Naive thymus-derived CD8-positive, alpha-beta T cell (primary cell): ENCODE data around the gene BEND3. TPM values are rescaled to one million over a fixed set of nuclear protein-coding genes. Genes with fewer than 3 reads are reported as not detected.

ENCODE experiments used
- ATAC-seq, 2 donors: fragments of 150-1000 bp; cut with Tn5 transposase in 1 of 2; sonication (Bioruptor Pico), chemical (Tn5 transposase) in 1 of 2; 1 replicate in 1 of 2; 2 replicates in 1 of 2; pipeline ENCODE4 v1.10.0; 2021; ENCODE audit warnings: mild to moderate bottlenecking in 2 of 2, moderate library complexity in 2 of 2
- POLR2A ChIA-PET: fragments of 350-600 bp; sonication (Branson Sonifier 250); formaldehyde crosslinking; loops from one replicate; lab custom pipeline; 2021; ENCODE audit warnings: antibody characterized with exemption; lab: Charles Lee
- DNase-seq, 10 donors: peaks; one replicate each; pipeline versions ENCODE4 v3.0.0 to v3.0.0-alpha.2; 2020 to 2022
- H3K27ac Mint-ChIP-seq, 10 donors: one replicate each; pipeline ENCODE4 v1.8.0; 2020 to 2022; ENCODE audit warnings: mild to moderate bottlenecking in 10 of 10, mixed read lengths in 10 of 10, moderate library complexity in 4 of 10, inconsistent platforms in 1 of 10
- H3K27me3 Mint-ChIP-seq, 5 donors: one replicate each; pipeline ENCODE4 v1.8.0; 2021 to 2022; ENCODE audit warnings: mixed read lengths in 5 of 5
- H3K36me3 Mint-ChIP-seq, 3 donors: one replicate each; pipeline ENCODE4 v1.8.0; 2020 to 2022; ENCODE audit warnings: mixed read lengths in 3 of 3, mild to moderate bottlenecking in 2 of 3, inconsistent platforms in 1 of 3
- H3K4me1 Mint-ChIP-seq, 4 donors: one replicate each; pipeline ENCODE4 v1.8.0; 2021 to 2022; ENCODE audit warnings: mixed read lengths in 4 of 4
- H3K4me3 Mint-ChIP-seq, 10 donors: one replicate each; pipeline ENCODE4 v1.8.0; 2020 to 2022; ENCODE audit warnings: mild to moderate bottlenecking in 10 of 10, mixed read lengths in 10 of 10, moderate library complexity in 6 of 10, inconsistent platforms in 1 of 10
- H3K9me3 Mint-ChIP-seq, 9 donors: one replicate each; pipeline ENCODE4 v1.8.0; 2020 to 2022; ENCODE audit warnings: mixed read lengths in 9 of 9, mild to moderate bottlenecking in 3 of 9, inconsistent platforms in 1 of 9, moderate library complexity in 1 of 9
- polyA plus RNA-seq, 3 donors: library from polyadenylated mRNA; unstranded; fragments of 300-500 nt; fragmentation: Illumina TruSeq; gene quantifications; one replicate each; pipeline ENCODE4 v1.2.3, GENCODE V29; 2021
- total RNA-seq, 8 experiments: library from RNA in 2 of 8; stranded (reverse) in 2 of 8; gene quantifications; one replicate each; pipeline ENCODE4 v1.2.3 and lab custom pipeline; 2021 to 2026

The BEND3 gene
- total and polyA plus RNA-seq, 5 experiments from 2014 or later, result 0.25 to 2.0 (median 0.71) TPM

DNA sequence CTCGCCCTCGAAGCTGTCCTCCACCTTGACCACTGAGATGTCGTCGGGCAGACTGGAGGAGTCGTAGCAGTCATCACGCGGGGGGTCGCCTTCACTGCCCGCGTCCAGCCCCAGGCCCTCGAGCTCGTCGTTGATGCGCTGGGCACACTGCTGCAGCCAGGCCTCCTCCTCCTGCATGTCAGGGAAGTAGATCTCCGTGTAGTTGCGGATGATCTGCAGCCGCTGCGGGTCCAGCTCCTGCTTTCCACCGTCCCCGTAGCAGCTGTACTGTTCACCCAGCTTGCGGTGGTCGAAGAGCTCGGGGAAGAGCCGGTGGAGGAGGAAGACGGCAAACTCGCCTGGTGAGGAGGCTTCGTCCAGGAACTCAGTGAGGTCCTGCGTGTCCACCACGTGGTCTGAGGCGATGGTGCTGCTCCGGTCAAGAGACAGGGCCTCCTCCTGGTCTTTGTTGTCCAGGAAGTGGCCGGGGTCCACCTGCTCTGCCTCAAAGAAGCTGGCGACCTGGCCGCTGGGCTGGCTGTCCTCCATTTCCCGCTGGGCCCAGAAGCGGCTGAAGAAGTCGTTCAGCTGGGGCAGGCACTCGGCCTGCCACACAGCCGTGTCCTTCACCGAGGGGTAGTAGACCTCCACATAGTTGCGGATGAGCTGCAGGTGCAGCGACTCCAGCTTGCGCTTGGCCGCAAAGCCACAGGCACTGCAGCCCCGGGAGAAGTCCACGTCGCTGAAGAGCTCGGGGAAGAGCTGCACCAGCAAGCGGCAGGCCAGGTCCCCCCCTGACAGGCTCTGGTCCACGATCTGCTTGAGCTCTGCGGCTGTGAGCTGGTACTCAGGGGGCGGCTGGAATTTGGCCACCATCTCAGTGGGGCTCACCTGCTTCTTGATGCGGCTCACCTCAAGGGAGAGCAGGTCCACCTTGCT is 45.4 kb downstream of the BEND3 start:
- POLR2A ChIA-PET, result no interaction called here
- no peak for DNase-seq
- H3K4me3 Mint-ChIP-seq, result no peak overlapping the region
- no peak for ATAC-seq
- H3K27ac Mint-ChIP-seq, result no peak overlapping the region
- peaks cover 1 to 6% (median 5%) of the 10 kb centered on the region in 4 donors for H3K4me1 Mint-ChIP-seq
- H3K36me3 Mint-ChIP-seq, result peaks cover 0 to 10% (median 5%) of the 10 kb centered on the region in 3 donors
- H3K9me3 Mint-ChIP-seq, result no peaks in the 10 kb centered on the region
- H3K27me3 Mint-ChIP-seq, result no peaks in the 10 kb centered on the region

DNA sequence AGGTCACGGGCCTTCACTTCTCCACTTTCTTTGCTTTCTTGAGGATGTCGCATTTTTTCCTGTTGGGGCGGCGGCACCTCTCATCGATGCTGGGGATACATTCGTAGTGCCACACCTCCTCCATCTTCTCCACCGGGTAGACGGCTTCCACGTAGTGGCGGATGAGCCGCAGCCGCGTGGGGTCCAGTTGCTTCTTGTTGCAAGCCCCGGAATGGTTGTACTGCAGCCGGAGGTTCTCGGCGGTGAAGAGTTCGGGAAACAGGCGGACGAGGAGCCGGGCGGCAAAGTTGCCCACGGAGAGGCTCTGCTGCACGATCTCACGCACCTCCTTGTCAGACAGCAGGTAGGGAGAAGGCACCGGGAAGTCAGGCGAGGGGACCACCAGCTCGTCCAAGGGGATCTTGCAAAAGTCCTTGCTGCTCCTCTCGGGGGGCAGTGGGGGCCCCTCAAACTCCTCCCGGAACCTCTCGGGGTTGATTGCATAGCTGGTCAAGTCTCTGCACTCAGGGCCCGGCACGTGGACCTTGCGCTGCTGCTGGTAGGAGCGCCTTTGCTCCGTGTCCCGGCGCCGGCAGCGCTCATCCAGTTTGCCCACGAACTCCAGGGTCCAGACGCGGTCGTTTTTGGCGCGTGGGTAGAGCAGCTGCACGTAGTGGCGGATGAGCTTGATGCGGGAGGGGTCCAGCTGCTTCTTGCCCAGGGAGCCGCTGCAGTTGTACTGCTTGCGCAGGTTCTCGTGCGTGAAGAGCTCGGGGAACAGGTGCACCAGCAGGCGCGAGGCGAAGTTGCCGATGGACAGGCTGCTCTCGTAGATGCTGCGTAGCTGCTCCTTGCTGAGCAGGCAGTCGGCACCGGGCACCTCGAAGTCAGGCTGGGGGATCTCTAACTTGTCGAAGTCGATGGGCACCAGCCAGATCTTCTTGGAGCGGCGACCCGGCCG is 46.4 kb downstream of the BEND3 start:
- no peaks in the 10 kb centered on the region for H3K9me3 Mint-ChIP-seq
- H3K4me3 Mint-ChIP-seq, result no peak overlapping the region
- H3K36me3 Mint-ChIP-seq, result peaks cover 0 to 10% (median 5%) of the 10 kb centered on the region in 3 donors
- POLR2A ChIA-PET, result no interaction called here
- no peak for ATAC-seq
- no peak overlapping the region for H3K27ac Mint-ChIP-seq
- peaks cover 1 to 12% (median 10%) of the 10 kb centered on the region in 4 donors for H3K4me1 Mint-ChIP-seq
- no peak for DNase-seq
- no peaks in the 10 kb centered on the region for H3K27me3 Mint-ChIP-seq

DNA sequence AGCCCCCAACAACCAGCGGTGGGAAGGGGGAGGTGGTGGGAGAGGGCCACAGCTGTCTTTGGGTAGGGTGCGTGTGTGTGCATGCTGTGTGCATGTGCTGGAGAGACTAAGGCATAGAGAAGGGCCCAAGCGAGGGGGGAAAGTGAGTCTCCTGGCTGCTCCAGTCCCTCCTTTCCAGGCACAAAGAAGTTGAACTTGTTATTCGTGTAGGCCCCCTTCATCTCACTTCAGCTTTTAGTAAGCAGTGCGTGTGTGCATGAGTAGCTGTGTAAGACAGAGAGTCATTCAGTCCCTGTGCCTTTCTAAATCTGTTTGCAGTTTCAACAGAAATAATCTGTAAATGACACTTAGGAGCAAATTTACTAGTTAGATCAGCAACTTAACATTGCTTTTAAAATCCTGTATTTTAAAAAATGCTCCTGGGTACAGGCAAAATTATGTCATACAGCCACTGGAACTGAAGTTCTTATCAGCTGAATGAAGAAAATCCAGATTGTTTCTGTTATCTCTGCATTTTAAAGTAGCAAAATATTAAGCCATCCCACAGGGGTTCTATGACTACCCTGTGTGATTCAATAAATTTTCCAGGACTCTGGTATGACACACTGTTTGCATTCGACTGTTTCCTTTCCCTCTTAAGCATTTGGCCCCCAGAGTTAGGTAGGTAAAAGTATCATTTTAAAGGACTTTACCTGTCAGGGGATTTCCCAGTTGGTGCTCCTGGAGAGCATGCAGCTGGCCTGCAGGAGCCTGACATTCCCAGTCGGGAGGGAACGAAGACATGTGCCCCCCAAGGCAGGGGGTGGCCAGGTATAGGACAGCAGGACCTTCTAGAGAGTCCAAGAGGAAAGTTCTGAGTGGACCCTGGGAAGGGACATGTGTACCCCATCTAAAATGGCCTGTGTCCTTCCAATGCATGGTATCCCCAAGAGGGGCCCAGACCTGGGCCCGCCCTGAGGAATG is 48.3 kb downstream of the BEND3 start:
- Mint-ChIP-seq H3K4me1 (peaks cover 2 to 18% (median 14%) of the 10 kb centered on the region in 4 donors), H3K36me3 (peaks cover 0 to 10% (median 5%) of the 10 kb centered on the region in 3 donors), H3K27ac (peak overlapping the region in 1 of 10 donors; percentile 32), H3K4me3 (no peak overlapping the region), H3K9me3 (no peaks in the 10 kb centered on the region), H3K27me3 (no peaks in the 10 kb centered on the region)
- ATAC-seq, result no peak
- POLR2A ChIA-PET, result no interaction called here
- no peak for DNase-seq

DNA sequence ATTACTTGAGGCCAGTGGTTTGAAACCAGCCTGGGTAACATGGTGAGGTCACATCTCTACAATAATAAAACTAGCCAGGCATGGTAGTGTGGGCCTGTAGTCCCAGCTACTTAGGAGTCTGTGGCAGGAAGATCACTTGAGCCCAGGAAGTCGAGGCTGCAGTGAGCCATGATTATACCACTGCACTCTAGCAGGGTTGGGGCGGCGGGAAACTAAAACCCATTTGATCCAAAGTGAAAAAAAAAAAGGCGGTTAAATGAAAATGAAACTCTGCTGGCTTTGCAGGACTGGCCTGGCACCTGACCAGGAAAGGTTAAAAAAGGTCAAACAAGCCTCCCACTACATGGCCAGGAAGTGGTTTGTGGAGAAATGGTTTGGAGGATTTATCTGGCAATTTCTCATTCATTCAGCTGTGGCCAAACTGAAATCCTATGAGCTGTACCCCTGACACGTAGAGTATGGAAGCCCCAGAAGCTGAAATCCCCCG is 50.7 kb downstream of the BEND3 start:
- POLR2A ChIA-PET, result no interaction called here
- peak overlapping the region in 3 of 10 donors; percentile 4 to 14 (median 13) for H3K4me3 Mint-ChIP-seq
- peak overlapping the region in 2 of 10 donors; percentile 5 to 41 for H3K27ac Mint-ChIP-seq
- ATAC-seq (peak in 1 of 2 donors; percentile 42), DNase-seq (peak in 2 of 10 donors; percentile 8 to 13)
- H3K4me1 Mint-ChIP-seq, result peaks cover 8 to 33% (median 25%) of the 10 kb centered on the region in 4 donors
- peaks cover 0 to 5% (median 2%) of the 10 kb centered on the region in 3 donors for H3K36me3 Mint-ChIP-seq
- H3K9me3 Mint-ChIP-seq, result no peaks in the 10 kb centered on the region
- no peaks in the 10 kb centered on the region for H3K27me3 Mint-ChIP-seq

DNA sequence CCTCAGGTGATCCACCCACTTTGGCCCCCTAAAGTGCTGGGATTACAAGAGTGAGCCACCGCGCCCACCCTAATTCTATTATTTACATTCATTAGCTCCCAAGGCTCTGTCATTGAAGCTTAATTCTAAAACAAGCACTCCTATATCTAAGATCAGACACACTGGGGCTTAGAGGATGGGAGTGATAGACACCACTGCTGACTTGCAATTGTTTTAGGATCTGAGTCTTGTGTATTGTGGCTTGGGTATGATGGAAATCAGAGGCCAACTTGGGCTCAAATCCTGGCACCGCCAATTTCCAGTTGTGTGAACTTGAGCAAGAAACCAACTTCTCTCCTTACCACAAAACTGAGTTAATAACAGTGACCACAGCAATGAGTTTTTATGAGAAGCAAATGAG is 52.6 kb downstream of the BEND3 start:
- H3K4me1 Mint-ChIP-seq, result peaks cover 8 to 33% (median 25%) of the 10 kb centered on the region in 4 donors
- H3K4me3 Mint-ChIP-seq, result peak overlapping the region in 4 of 10 donors; percentile 14 to 69 (median 40)
- H3K27ac Mint-ChIP-seq, result no peak overlapping the region
- no peaks in the 10 kb centered on the region for H3K36me3 Mint-ChIP-seq
- no peak for DNase-seq
- ATAC-seq, result no peak
- no peaks in the 10 kb centered on the region for H3K9me3 Mint-ChIP-seq
- no peaks in the 10 kb centered on the region for H3K27me3 Mint-ChIP-seq
- POLR2A ChIA-PET, result interaction anchor here (0.5 kb wide), 1 partner anchor 12 kb away, joined by 3 read pairs; no protein-coding TSS in a partner anchor

DNA sequence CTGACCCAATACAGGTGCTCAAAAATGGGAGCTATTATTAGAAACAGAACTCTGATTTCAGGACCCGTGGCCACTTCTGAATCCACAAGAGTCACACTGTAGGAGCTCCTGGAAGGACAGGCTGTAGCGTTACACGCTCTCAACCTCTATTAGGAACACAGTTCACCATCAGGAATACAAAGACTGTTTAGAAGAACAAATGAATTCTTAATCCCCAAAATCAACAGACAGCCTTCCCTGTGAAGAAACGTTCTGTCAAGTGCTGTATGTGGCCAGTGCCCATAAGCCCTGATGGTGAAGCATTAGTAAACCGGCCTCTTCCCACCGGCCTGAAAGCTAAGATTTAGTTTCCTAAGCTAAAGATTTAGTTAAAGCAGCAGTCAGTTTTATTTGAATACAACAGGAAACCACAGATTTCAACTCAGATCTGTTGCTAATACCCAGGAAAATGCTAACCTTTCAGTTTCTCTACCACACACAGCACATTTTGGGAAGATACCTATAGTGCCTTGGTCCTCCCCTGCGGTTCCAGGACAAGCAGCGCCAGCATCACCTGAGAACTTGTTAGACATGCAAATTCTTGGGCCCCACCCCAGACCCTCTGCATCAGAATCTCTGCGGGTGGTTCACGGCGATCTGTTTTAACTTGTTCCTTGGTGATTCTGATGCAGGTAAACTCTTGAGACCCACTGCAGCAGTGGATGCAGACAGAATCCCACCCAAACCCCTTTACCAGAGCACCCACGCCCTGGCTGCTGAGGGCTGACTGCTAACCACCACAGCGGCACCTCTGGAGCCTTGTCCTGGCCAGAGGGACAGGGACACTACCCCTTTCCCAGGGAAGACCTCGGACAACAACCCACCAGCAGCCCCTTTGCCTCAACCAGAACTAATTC is 53.9 kb downstream of the BEND3 start:
- ATAC-seq (peak; percentile 33 to 58), DNase-seq (peak in 3 of 10 donors; percentile 1 to 5 (median 4))
- Mint-ChIP-seq H3K4me1 (peaks cover 8 to 33% (median 24%) of the 10 kb centered on the region in 4 donors), H3K36me3 (no peaks in the 10 kb centered on the region), H3K27ac (peak overlapping the region in 7 of 10 donors; percentile 21 to 77 (median 50)), H3K9me3 (no peaks in the 10 kb centered on the region), H3K27me3 (no peaks in the 10 kb centered on the region), H3K4me3 (peak overlapping the region; percentile 57 to 83 (median 70))
- POLR2A ChIA-PET, result interaction anchor here (0.6 to 0.7 kb wide), 2 partner anchors 11 to 76 kb away, joined by 3 read pairs; no protein-coding TSS in a partner anchor

DNA sequence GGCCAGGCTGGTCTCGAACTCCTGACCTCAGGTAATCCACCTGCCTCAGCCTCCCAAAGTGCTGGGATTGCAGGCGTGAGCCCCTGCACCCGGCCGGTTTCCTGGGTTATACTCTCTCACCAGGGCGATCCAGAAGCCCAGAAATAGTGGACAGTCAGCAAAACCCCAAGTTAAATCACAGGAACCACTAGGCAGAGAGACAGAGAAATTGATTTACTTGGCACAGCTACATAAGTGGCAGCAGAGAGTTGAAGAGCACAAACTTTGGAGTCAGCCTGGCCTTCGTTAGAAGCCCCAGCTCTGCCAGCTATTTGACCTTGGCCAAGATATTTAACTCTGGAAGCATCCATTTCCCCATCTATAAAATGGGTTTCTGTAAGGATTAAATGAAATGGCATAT is 54.6 kb downstream of the BEND3 start:
- POLR2A ChIA-PET, result interaction anchor here (0.6 to 0.7 kb wide), 2 partner anchors 12 to 77 kb away, joined by 3 read pairs; no protein-coding TSS in a partner anchor
- H3K9me3 Mint-ChIP-seq, result no peaks in the 10 kb centered on the region
- no peak overlapping the region for H3K27ac Mint-ChIP-seq
- H3K27me3 Mint-ChIP-seq, result no peaks in the 10 kb centered on the region
- peak overlapping the region in 1 of 10 donors; percentile 18 for H3K4me3 Mint-ChIP-seq
- no peaks in the 10 kb centered on the region for H3K36me3 Mint-ChIP-seq
- peaks cover 8 to 33% (median 24%) of the 10 kb centered on the region in 4 donors for H3K4me1 Mint-ChIP-seq
- ATAC-seq, result no peak
- no peak for DNase-seq

DNA sequence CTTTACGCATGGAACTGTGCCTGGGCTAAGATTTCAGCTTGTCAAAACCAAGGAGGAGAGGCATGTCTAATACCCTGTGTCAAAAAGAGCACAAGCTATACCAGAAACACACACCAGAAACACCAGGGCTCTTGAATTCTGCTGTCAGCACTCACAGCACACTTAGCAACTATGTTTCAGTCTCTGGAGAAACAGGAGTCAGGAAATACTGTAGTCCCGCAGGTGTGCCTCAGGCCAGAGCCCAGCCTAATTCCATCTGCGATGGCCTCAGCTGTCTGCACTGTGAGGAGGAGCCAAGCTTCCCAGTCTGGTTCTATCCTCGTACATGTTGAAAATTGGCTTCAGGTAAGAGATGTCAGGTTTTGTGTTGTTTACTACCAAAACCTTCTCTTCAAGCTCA is 55.7 kb downstream of the BEND3 start:
- DNase-seq, result no peak
- Mint-ChIP-seq H3K27ac (no peak overlapping the region), H3K36me3 (no peaks in the 10 kb centered on the region), H3K4me3 (no peak overlapping the region), H3K4me1 (peaks cover 8 to 26% (median 16%) of the 10 kb centered on the region in 4 donors), H3K27me3 (no peaks in the 10 kb centered on the region), H3K9me3 (no peaks in the 10 kb centered on the region)
- ATAC-seq, result no peak
- POLR2A ChIA-PET, result no interaction called here

DNA sequence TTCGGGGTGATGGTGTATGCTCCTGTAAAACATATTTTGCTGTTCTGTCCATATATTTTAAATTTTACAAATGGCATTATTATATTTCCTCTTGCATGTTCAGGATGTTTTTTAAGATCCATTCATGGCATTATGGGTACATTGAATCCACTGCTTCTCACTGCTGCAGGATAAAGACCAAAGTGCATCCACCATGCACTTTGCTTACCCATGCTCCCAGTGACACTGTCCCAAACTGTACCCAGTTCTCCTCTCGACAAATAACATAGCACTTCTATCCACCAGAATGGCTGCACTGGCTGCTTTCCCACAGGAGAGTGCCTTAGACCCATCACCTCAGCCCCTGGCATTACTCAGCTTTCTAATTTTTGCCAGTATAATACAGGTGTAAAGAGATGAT is 57.6 kb downstream of the BEND3 start:
- no peaks in the 10 kb centered on the region for H3K9me3 Mint-ChIP-seq

DNA sequence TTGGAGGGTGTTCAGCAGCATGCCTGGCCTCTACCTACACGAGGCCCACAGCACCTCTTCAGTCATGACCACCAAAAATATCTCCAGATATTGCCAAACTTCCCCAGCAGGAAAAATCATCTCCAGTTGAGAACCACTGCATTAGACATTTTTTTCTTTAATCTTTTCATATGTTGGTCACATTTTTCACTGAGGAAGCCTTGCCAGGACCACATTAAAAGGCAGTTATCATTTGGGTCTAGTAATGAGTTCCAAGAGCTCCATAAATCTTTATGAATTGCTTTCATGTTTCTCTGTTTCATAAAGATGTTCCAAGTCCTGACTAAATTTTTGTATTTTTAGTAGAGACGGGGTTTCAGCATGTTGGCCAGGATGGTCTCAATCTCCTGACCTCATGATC is 58.5 kb downstream of the BEND3 start:
- ATAC-seq (no peak), DNase-seq (no peak)
- Mint-ChIP-seq H3K4me3 (no peak overlapping the region), H3K4me1 (peaks cover 6 to 13% (median 9%) of the 10 kb centered on the region in 4 donors), H3K9me3 (no peaks in the 10 kb centered on the region), H3K27me3 (no peaks in the 10 kb centered on the region), H3K27ac (peak overlapping the region in 2 of 10 donors; percentile 20 to 67), H3K36me3 (no peaks in the 10 kb centered on the region)
- POLR2A ChIA-PET, result no interaction called here

More for the DNA sequence above, 57.6 kb downstream of the BEND3 start:
- no peak overlapping the region for H3K4me3 Mint-ChIP-seq
- ATAC-seq (no peak), DNase-seq (no peak)
- peaks cover 8 to 19% (median 14%) of the 10 kb centered on the region in 4 donors for H3K4me1 Mint-ChIP-seq
- no peaks in the 10 kb centered on the region for H3K36me3 Mint-ChIP-seq
- no peaks in the 10 kb centered on the region for H3K27me3 Mint-ChIP-seq
- POLR2A ChIA-PET, result no interaction called here
- no peak overlapping the region for H3K27ac Mint-ChIP-seq
